ENCODE results near the gene EPN2.

GRCh38 chr17:19325542-19325941, 88.4 kb downstream of the EPN2 start:
- no peak for TF ChIP-seq CTCF (IDR thresholded peaks at IDR 0.05)
- no peak for TF ChIP-seq POLR2A (IDR thresholded peaks at IDR 0.05)

Measured in uterus (tissue), 2 donors.